GM21360 (cell line): ENCODE results near the gene ANKFY1.
"Not testable (repeated sequence)": the region's sequence is repeated elsewhere in the genome, so short reads cannot be mapped to it uniquely, and the experiment has no call there.

Source experiments
- ATAC-seq: cut with Tn5 transposase; IDR thresholded peaks from one replicate; pipeline ENCODE4 v1.9.1; 2021; ENCODE audit warnings: mild to moderate bottlenecking, moderate library complexity; ENCODE audit not compliant: unreplicated experiment

The ANKFY1 gene

DNA sequence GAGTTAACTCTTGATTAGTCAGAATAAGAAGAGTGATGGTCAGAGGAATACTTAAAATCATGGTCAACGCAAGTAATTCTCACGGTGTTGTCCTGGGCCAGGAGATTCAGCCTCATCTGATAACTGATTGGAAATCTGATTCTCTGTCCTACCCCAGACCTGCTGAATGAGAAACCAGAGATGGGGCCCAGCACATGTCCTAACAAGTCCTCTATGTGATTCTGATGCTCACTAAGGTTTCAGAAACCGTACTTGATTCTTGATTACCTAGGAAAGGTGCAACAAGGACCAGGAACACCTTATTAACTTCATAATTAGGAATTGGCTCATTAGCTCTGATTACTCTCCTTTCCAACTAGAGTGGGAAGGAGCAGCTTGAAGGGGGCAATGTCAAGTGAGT, 44.5 kb downstream of the ANKFY1 start:
- ATAC-seq, result no peak

DNA sequence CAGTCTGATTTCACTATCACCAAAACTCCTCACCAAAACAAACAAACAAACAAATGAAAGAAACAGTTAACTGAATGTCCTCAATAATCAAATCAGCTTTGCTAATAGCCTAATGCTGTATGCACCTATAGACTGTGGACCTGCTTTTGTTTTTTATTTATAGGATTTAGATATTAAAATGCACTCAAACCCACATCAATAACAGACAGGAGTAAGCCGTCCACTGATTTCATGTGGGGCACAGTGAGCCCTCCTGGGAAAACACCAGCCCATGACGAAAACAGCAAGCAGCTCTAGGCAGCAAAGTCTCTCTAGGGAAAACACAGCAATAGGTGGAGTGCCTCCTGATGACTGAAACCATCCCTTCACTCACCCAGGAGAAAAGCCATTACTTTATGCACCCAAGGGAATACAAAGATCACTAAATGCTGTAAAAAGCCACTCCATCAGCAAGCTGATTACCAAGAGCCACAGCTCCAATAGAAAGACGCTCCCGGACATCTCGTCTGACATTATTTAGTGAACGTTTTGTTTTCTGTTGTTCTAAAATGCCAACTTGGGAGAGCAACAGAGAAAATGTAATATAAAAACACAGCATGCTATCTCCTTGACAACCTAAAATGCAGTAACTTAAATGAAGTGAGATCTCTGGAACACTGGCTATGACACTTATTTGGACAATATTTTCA, 47.8 kb downstream of the ANKFY1 start:
- ATAC-seq, result no peak

DNA sequence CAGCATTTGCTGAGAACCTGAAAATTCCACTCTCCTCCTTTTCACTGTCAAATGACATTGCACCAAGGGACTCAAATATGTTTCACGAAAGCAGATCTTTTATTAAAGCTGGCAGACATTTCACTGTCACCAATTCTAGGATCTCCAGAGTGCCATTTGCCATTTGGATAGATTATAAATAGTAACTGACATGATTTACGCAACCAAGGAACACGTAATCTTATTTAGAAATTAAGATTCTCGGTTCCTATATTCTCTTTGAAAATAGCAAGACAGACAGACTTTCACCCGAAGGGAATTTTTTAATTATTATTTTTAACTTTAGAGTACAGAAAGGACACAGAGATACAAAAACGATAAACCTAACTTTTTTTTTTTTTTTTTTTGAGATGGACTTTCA, 49.6 kb downstream of the ANKFY1 start:
- ATAC-seq, result no peak

DNA sequence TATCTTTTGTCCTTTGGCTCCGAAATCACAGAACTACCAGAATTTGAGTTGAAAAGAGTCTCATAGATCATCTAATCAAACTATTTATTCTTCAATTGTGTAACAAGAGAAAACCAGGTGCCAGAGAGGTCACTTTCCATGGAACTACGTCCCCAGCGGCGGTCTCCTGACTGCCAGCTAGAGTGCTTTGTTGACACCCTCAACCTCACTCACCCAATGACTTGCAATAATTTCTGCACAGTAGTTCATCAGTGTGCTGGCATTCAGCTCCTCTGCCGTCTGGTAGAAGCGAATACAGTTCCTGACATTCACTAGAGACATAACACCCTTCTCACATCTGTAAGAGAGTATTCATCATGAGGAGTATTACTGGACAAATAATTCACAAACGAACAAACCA, 54.2 kb downstream of the ANKFY1 start:
- no peak for ATAC-seq

DNA sequence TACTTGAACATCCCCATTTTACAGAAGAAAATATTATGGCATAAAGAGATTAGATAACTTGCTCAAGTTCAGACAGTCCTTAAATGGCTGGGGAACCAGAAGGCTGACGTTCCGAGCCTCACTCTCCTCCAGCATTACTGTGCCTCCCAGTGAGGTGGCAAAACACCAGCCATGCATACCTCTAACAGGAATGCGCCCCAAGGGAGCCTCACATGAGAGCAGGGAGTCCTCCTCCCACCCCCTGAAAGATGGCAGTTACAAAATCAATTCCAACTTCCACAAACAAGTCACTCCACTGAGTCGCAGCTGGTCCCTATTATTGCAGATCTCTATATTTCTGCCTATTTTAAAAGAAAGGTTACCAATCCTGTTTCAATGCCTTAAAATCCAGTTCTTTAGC, 55.5 kb downstream of the ANKFY1 start:
- no peak for ATAC-seq

DNA sequence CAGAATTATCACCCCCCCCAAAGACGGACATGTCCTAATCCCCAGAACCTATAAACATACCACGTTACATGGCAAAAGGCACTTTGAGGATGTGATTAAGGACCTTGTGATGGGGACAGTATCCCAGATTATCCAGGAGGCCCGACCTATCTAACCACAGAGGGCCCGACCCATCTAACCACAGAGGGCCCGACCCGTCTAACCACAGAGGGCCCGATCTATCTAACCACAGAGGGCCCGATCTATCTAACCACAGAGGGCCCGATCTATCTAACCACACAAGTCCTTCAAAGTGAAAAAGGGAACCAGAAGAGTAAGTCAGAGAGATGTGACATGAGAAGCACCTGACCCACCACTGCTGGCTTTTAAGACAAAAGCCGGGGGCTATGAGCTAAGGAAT, 56.8 kb downstream of the ANKFY1 start:
- ATAC-seq, result no peak

DNA sequence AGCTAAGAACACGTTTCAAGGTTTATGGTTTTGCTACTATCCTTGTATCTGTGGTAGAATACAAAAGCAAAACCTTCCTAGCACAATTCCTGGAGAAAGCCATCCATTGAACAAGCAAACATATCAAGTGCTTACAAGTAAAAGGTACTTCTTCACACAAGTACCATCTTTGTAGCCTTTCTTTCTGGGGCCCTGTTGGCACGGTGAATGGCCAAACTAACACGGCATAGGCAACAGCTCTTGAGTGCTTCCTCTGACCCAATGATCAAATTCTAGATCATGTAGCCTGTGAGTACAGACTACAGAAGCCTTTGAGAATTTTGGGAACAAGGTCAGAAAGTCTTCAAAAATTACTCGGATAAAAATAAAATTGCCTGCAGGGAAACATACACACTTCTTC, 57.9 kb downstream of the ANKFY1 start:
- no peak for ATAC-seq

DNA sequence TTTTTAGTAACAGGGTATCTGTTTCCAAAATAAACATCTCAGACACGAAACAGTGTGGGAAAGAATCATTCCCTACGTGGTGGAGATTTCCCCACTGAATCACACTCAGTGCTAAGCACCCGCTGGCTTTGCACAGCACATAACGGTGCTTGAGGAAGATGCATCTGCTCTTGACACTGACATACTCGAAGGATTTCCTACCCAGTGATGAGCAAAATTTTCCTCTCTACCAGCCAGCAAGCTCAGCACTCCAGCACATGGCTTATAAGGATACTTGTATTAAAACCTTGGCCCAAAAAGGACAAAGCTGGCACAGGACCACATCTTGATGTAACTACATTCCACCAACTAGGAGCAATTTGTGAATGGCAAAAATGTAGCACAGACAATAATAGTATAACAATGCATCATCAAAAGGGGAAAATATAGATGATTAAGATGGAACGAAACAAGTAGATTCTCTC, 59.0 kb downstream of the ANKFY1 start:
- no peak for ATAC-seq

DNA sequence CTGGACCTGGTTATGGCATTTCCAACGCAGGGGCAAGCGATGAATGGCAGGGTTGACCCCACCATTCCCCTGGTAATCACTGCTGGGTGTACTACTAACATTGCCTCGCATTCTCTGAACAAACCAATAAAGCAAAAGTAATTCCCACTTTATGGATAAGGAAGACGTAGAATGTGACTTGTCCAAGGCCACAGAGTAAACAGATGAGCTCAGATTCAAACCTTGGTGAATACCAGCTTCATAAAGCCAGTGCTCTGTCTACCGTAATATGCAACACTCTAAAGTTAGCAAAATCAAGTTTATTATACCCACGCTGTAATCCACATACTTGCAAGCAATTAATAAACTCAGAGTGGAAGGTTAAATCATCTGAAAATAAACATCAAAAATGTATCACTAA, 59.6 kb downstream of the ANKFY1 start:
- ATAC-seq, result no peak

DNA sequence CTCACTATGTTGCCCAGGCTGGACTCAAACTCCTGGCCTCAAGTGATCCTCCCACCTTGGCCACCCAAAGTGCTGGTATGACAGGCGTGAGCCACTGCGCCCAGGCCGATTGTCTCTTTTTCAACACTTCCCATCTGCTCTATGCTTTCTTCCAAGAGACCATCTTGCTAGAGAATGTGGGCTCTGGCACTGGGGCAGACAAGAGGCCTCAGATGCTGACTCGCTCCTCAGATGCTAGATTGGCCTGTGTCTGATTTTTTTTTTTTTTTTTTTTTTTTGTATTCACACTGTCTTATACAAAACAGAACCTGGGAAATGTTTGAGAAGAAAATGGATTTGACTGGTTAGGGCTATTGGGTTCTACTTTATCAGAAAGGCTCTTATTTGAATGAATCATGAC, 62.6 kb downstream of the ANKFY1 start:
- ATAC-seq, result no peak

DNA sequence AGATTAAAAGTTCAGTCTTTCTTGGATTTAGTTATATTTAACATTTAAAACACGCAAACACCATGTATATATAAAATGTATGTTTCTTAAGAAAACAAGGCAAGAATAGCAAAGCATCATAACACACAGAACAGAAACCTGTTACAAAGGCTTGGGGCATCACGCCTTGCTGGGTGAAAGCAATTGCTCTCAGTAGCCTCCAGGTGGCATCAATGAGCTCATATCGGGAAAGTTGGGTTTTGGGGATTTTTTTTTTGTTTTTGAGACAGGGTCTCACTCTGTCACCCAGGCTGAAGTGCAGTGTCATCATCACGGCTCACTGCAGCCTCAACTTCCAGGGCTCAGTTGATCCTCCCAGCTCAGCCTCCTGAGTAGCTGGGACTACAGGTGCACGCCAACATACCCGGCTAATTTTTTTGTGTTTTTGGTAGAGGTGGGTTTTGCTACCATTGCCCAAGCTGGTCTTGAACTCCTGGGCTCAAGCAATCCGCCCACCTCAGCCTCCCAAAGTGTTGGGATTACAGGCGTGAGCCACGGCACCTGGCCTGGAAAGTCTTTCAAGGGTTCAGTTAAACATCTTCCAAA, 63.9 kb downstream of the ANKFY1 start:
- no peak for ATAC-seq

DNA sequence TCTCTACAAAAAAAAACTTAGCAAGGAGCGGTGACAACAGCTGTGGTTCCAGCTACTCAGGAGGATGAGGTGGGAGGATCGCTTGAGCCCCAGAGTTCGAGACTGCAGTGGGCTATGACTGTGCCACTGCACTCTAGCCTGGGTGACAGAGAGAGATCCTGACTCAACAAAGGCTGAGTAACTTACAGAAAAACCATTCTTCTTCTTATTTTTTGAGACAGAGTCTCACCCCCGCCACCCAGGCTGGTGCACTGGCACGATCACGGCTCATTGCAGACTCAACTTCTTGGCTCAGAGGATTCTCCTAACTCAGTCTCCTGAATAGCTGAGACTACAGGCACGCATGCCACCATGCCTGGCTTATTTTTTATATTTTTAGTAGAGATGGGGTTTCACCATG, 64.8 kb downstream of the ANKFY1 start:
- no peak for ATAC-seq

DNA sequence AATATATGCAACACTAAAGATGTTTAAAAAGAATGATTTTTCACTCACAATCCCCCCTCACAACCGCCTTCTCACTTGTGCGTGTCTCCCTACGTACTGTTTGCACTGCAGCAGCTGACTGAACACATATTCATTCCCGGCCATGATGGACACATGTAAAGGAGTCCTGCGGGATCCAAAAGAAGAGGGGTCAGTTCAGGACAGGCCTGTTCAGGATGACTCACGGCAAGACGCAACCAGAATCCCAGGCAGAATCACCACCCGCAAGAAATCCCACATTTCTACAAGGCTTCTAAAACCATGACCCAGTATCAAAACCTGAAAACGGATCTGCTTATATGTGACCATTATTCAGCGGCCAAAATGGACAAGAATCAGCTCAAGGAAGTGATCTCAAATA, 68.5 kb downstream of the ANKFY1 start:
- no peak for ATAC-seq

DNA sequence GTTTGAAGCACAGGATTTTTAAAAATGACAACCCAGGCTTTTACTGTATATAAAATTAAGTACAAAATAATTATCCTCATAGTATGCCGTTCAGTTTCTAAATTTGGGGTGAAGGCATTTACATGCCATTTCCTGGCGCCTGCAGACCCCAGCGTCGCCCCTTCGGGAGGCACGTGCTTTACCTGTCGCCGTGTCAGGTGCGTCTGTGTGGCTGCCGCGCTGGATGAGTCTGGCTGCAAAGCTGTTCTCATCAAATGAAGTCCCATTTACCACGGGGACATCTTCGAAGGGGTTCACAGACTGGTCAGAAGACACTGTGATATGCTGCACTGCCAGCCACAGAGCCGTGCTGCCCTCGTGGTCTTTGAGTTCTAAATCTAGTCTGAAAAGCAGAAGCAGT, 69.0 kb downstream of the ANKFY1 start:
- ATAC-seq, result no peak

DNA sequence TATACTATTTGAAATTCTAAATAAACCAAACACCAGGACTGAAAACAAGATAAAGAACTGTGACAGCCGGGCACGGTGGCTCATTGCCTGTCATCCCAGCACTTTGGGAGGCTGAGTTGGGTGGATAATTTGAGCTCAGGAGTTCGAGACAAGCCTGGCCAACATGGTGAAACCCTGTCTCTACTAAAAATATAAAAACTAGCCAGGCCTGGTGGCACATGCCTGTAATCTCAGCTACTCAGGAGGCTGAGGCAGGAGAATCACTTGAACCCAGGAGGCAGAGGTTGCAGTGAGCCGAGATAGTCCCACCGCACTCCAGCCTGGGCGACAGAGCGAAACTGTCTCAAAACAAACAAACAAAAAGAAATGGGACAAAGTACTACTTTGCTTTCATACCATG, 73.0 kb downstream of the ANKFY1 start:
- not testable (repeated sequence) for ATAC-seq

DNA sequence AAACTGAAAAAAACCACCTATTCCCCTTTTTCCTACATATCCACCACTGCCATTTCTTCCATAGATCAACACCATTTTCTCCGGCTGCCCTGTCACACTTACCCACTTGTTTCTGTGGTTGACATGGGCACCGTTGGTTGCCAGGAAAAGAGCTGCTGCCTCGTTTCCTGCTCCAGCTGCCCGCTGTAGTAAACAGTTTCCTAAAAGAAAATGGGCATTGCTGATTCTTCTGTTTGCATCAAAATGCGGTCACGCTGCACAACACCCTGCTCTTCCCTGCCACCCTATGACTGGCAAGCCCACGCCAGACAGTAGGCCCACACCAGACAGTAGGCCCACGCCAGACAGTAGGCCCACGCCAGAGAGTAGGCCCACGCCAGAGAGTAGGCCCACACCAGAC, 74.5 kb downstream of the ANKFY1 start:
- no peak for ATAC-seq

DNA sequence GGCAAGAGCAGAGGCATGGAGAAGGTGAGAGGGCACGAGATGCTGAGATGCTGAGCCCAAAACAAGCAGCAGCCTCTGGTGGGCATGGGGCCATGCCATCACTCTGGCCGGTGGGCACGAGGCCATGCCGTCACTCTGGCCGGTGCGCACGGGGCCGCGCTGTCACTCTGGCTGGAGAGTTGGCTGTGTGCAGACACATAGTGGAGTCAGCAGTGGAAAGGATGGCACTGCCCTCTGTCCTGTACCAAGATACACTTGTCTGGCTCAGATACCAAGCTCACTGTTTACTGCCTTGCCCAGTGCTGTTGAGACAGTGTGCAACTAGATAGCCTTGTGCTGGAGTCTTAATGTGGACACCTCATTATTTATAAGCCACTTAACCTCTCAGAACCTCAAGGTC, 75.7 kb downstream of the ANKFY1 start:
- ATAC-seq, result no peak

DNA sequence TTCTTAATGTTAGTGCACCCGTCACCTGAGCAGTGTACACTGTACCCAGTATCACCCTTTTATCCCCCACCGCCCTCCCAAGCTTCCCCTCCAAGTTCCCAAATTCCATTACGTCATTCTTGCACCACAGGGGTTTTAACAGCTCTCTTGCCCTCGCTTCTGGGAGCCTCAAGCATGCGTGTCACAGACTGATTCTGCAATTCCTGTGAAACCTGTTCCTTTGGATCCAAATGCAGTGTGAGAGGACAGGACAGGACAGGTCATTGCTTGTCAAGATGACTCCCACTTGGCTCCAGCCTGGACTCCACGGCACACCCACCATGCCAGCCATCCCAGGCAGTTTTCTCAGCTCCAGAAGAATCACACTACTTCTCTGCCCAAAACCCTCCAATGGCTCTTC, 76.7 kb downstream of the ANKFY1 start:
- no peak for ATAC-seq

DNA sequence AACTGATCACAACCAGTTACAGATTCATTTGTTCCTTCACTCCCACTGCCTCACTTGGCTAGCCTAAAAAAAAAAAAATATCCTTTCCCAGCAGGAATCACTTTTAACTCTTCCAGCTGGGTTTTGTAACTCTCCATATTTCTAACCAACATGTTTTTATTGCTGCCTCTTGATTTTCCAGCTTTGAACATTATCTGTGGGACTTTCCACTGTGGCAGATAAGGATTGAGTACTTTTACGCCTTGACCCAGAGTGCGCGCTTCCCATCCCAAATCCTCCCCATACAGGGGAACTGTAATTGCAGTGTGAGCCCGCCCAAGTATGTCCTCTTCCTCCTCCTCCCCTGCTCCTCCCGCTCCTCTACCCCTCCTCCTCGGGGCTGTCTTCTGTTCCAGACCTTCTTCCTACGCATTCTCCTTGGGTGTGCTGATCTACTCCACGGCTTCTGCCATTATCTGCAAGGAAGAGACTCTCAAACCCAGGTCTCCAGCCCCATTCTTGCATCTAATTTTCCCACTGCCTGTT, 77.4 kb downstream of the ANKFY1 start:
- no peak for ATAC-seq

DNA sequence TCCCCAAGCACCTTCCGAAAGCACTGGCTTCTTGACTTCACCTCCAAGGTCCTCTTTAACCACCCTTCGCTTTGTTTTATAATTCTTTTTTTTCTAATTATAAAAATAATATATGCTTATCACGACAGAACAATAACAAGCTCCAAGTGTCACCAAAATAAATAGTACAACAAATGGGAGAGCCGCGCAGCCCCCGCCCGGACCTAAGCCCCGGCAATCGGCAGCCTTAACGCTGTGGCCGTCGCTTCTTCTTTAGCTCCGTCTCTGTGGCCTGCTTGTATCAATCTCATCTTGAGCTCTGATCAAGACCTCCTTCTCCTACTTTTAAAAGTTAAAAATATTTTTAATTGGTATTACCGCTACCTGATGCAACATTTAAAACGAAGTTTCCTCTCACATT, 78.1 kb downstream of the ANKFY1 start:
- ATAC-seq, result no peak

DNA sequence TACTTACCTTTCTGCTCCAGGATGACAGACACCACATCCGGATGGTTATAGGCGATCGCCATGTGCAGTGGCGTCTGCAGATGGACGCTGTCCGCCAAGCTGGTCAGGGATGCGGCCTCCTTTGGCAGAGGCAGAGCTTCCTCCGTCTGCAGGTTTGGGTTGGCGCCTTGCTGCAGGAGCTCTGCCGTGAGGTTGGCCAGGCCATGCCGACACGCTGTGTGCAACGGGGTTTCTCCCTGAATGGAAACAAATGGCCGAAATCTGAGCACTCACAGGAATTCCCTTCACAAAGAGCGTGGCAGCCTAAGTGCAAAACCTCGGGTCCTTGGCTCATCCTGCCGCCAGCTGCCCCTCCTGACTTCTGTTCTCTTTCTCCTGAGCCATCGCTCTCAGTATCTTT, 79.0 kb downstream of the ANKFY1 start:
- no peak for ATAC-seq

DNA sequence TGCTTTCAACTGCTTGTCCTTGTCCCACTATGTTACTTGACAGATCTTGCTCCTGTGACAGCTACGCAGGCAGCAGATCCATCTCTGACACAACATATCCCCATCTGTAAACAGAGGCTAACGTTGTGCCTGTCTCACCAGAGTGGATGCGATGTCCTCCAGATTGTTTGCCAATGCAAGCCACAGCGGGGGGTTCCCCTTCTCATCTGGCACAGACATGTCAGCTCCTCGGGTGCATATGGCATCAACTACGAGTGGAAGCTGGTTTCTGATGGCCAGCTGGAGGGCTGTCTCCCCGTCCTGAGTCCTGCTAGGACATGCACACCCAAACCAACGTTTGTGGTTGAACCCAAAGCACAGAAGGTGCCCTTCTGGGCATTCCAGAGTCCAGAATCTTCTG, 81.7 kb downstream of the ANKFY1 start:
- no peak for ATAC-seq

DNA sequence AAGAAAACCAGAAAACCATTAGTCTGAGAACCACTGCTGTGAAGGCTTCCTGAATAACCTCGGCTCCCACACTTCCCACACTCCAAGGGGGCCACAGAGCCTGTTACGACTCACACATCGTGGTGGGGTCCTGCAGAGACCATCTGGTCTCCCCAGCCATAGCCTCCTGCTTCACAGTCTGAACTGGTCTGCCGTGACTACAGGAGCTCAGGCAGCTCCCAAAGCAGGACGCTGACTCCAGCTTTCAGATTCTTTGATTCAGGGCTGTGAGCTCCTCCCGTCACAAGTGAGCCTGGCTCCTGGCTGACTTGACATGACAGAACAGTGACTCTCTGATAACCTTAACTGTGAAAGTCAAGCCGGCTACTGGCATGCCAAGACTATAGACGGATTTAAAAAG, 83.0 kb downstream of the ANKFY1 start:
- no peak for ATAC-seq
